Measurements from ENCODE around the gene RALGDS. TPM values are rescaled to one million over a fixed set of nuclear protein-coding genes. Genes with fewer than 3 reads are reported as not detected.

RALGDS gene
- total RNA-seq: 15.4 and 35.7 TPM in 2 replicates

DNA sequence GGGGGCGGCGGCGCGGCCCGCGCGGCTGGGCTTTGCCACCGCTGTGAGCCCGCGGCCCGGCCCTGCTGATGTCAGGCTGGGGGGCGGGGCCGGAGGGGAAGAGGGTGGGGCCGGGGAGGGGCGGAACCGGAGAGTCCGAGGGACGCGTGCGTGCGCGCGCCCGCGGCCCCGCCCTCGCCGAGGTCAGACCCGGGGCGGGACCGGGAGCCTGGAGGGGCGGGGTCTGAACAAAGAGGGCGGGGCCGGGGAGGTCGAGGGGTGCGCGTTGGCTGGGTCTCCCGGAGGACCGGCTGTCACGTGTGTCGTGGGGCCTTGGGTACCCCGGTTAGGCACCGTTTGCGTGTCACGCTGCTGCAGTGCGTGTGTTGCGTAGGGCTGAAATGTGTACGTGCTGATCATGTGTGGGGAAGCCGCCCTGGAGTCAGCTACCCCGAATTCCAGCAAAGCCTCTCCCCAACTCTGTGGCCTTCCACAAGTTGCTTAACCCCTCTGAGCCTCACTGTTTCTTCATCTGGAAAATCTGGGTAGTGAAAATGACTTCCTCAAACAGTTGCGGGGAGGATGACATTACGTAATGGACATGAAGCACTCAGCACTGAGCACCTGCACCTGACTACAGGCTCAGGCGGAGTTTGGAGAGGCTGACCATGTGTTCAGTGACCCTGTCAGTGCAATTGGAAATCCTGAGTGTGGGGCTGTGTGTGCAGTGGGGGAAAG is at the start of gene RALGDS:
RALGDS (minus strand) TSS at position 43 of the 717 bp plus-strand sequence. CDS start 86 bp downstream, outside the sequence.

DNA sequence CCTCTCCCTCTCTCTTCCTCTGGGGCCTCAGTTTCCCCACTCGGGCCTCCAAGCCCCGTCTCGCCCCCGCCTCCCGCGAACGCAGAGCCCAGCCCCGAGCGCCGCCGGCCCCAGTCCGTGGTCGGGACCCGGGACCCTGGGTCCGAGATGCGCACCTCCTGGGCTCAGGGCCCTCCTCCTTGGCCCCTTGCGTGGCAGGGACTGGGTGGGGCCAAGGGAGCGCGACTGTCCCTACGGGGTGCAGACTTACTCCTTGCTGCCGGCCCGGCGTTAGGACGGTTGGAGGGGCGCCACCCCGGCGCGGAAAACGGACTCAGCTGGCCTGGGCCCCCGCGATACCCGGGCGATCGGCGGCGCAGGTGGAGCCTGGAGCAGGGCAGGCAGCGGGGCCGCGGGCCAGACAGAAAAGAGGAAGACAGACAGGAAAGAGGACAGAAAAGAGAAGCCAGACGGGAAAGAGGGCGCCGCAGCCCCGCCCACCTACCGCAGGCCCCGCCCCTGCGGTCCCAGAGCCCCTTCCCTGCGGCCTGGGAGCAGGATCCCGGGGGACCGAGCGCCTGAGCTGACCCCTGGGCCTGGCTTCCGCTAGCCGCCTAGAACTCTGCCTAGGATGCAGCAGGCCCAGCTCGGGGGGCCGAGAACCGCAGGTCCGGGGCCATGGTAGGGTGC is 42.6 kb upstream of the RALGDS start, which contains the start of gene GBGT1:
GBGT1 (minus strand) TSS at position 411 of the 669 bp plus-strand sequence. CDS start 1,502 bp downstream, outside the sequence.

DNA sequence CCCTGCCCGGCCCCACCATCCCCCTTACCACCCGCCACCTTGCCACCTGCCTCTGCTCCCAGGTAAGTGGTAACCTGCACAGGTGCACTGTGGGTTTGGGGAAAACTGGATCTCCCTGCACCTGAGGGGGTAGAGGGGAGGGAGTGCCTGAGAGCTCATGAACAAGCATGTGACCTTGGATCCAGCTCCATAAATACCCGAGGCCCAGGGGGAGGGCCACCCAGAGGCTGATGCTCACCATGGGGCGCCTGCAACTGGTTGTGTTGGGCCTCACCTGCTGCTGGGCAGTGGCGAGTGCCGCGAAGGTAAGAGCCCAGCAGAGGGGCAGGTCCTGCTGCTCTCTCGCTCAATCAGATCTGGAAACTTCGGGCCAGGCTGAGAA is 59.3 kb downstream of the RALGDS start, which contains the start of gene CEL:
CEL (plus strand) TSS at position 218 of the 382 bp plus-strand sequence; CDS start at position 240, 22 bp downstream.

Other genes starting within 250 kb of the RALGDS start
- 0.21 and 0.34 TPM in 2 replicates for gene AK8, start 243.0 kb downstream of the RALGDS start, total RNA-seq
- 1.4 and 2.8 TPM in 2 replicates for gene SPACA9, start 242.3 kb downstream of the RALGDS start, total RNA-seq
- 14.7 and 39.9 TPM in 2 replicates for gene TSC1, start 176.6 kb downstream of the RALGDS start, total RNA-seq
- gene GFI1B, start 142.5 kb downstream of the RALGDS start, total RNA-seq: not detected in 2 replicates
- 25.6 and 32.1 TPM in 2 replicates for gene GTF3C5, start 90.2 kb downstream of the RALGDS start, total RNA-seq
- 0.34 and 5.8 TPM in 2 replicates for gene CEL, start 59.3 kb downstream of the RALGDS start, total RNA-seq
- gene GBGT1, start 42.7 kb upstream of the RALGDS start, total RNA-seq: 0.34 and 2.1 TPM in 2 replicates
- not detected in 2 replicates for gene OBP2B, start 88.0 kb upstream of the RALGDS start, total RNA-seq
- 0.14 TPM in 1 of 2 replicates, not detected in the other for gene ABO, start 154.0 kb upstream of the RALGDS start, total RNA-seq
- 9.2 and 23.6 TPM in 2 replicates for gene SURF6, start 214.9 kb upstream of the RALGDS start, total RNA-seq
- 17.1 and 22.8 TPM in 2 replicates for gene MED22, start 226.9 kb upstream of the RALGDS start, total RNA-seq
- 1,202 and 2,134 TPM in 2 replicates for gene RPL7A, start 227.0 kb upstream of the RALGDS start, total RNA-seq
- 16.4 and 44.1 TPM in 2 replicates for gene SURF1, start 235.2 kb upstream of the RALGDS start, total RNA-seq
- gene SURF2, start 235.3 kb upstream of the RALGDS start, total RNA-seq: 36.0 and 64.9 TPM in 2 replicates